ENCODE results near the gene TAF3. TPM values are rescaled to one million over a fixed set of nuclear protein-coding genes. Genes with fewer than 3 reads are reported as not detected.
A peak's percentile ranks its signal among the peaks of the same experiment; 100 is the strongest.

TAF3 gene
- polyA plus RNA-seq, 3 donors from 2014 or later, result 3.5 to 13.2 (median 5.5) TPM

GRCh38 chr10:8056871-8057331 lies 238.6 kb downstream of the TAF3 start:
- H3K27ac Mint-ChIP-seq, result peak overlapping the region; percentile 88 to 99 (median 95)
- peaks cover 72% of the 10 kb centered on the region in 2 donors for H3K4me1 Mint-ChIP-seq
- DNase-seq, result peak; percentile 59 to 65 (median 63)
- H3K27me3 Mint-ChIP-seq (ENCODE audit: low read depth in 3 of 3), result peaks cover 34 to 61% (median 57%) of the 10 kb centered on the region in 3 donors
- peaks cover 0 to 9% (median 8%) of the 10 kb centered on the region in 3 donors for H3K36me3 Mint-ChIP-seq
- peaks cover 0 to 4% (median 0%) of the 10 kb centered on the region in 6 donors for H3K9me3 Mint-ChIP-seq
- peak overlapping the region; percentile 95 to 100 (median 96) for H3K4me3 Mint-ChIP-seq

GRCh38 chr10:8057636-8058273 lies 239.4 kb downstream of the TAF3 start:
- H3K36me3 Mint-ChIP-seq, result peaks cover 0 to 9% (median 8%) of the 10 kb centered on the region in 3 donors
- H3K27me3 Mint-ChIP-seq (ENCODE audit: low read depth in 3 of 3), result peaks cover 26 to 54% (median 52%) of the 10 kb centered on the region in 3 donors
- H3K27ac Mint-ChIP-seq, result peak overlapping the region; percentile 88 to 99 (median 95)
- peak overlapping the region; percentile 95 to 100 (median 96) for H3K4me3 Mint-ChIP-seq
- peaks cover 0 to 4% (median 0%) of the 10 kb centered on the region in 6 donors for H3K9me3 Mint-ChIP-seq
- DNase-seq, result no peak
- H3K4me1 Mint-ChIP-seq, result peaks cover 72 to 75% of the 10 kb centered on the region in 2 donors

GRCh38 chr10:8058274-8059111 lies 240.2 kb downstream of the TAF3 start:
- Mint-ChIP-seq H3K4me3 (peak overlapping the region; percentile 81 to 100 (median 89)), H3K27ac (peak overlapping the region; percentile 92 to 99 (median 98)), H3K4me1 (peaks cover 73 to 77% of the 10 kb centered on the region in 2 donors), H3K27me3 (ENCODE audit: low read depth in 3 of 3) (peaks cover 20 to 48% (median 46%) of the 10 kb centered on the region in 3 donors), H3K36me3 (peaks cover 4 to 16% (median 8%) of the 10 kb centered on the region in 3 donors), H3K9me3 (peaks cover 0 to 4% (median 0%) of the 10 kb centered on the region in 6 donors)
- DNase-seq, result no peak

- Mint-ChIP-seq H3K4me3 (peak overlapping the region; percentile 81 to 100 (median 88)), H3K4me1 (peaks cover 74 to 78% of the 10 kb centered on the region in 2 donors), H3K27me3 (ENCODE audit: low read depth in 3 of 3) (peaks cover 18 to 41% (median 39%) of the 10 kb centered on the region in 3 donors), H3K27ac (peak overlapping the region; percentile 92 to 99 (median 98)), H3K36me3 (peaks cover 7 to 25% (median 8%) of the 10 kb centered on the region in 3 donors), H3K9me3 (peaks cover 0 to 4% (median 0%) of the 10 kb centered on the region in 6 donors)
- DNase-seq, result no peak
These were observed 241.1 kb downstream of the TAF3 start for GRCh38 chr10:8059191-8059936.

GRCh38 chr10:8060010-8060703 lies 241.9 kb downstream of the TAF3 start:
- H3K36me3 Mint-ChIP-seq, result peaks cover 8 to 30% (median 10%) of the 10 kb centered on the region in 3 donors
- H3K4me3 Mint-ChIP-seq, result peak overlapping the region; percentile 81 to 100 (median 88)
- DNase-seq, result peak; percentile 60 to 64 (median 62)
- H3K27ac Mint-ChIP-seq, result peak overlapping the region; percentile 92 to 99 (median 98)
- H3K4me1 Mint-ChIP-seq, result peaks cover 79 to 82% of the 10 kb centered on the region in 2 donors
- peaks cover 0 to 4% (median 0%) of the 10 kb centered on the region in 6 donors for H3K9me3 Mint-ChIP-seq
- peaks cover 13 to 35% (median 34%) of the 10 kb centered on the region in 3 donors for H3K27me3 Mint-ChIP-seq (ENCODE audit: low read depth in 3 of 3)

GRCh38 chr10:8060704-8061121 lies 242.4 kb downstream of the TAF3 start:
- peaks cover 11 to 34% (median 13%) of the 10 kb centered on the region in 3 donors for H3K36me3 Mint-ChIP-seq
- peak overlapping the region; percentile 81 to 100 (median 88) for H3K4me3 Mint-ChIP-seq
- peaks cover 84 to 86% of the 10 kb centered on the region in 2 donors for H3K4me1 Mint-ChIP-seq
- DNase-seq, result no peak
- peak overlapping the region; percentile 92 to 99 (median 98) for H3K27ac Mint-ChIP-seq
- H3K27me3 Mint-ChIP-seq (ENCODE audit: low read depth in 3 of 3), result peaks cover 12 to 33% (median 32%) of the 10 kb centered on the region in 3 donors
- peaks cover 0 to 4% (median 0%) of the 10 kb centered on the region in 6 donors for H3K9me3 Mint-ChIP-seq

- Mint-ChIP-seq H3K27me3 (ENCODE audit: low read depth in 3 of 3) (peaks cover 14 to 39% (median 31%) of the 10 kb centered on the region in 3 donors), H3K4me3 (peak overlapping the region; percentile 81 to 100 (median 88)), H3K9me3 (peaks cover 0 to 3% (median 0%) of the 10 kb centered on the region in 6 donors), H3K27ac (peak overlapping the region; percentile 92 to 99 (median 98)), H3K36me3 (peaks cover 20 to 42% (median 22%) of the 10 kb centered on the region in 3 donors), H3K4me1 (peaks cover 89 to 92% of the 10 kb centered on the region in 2 donors)
- peak; percentile 82 to 84 (median 84) for DNase-seq
These were observed 243.2 kb downstream of the TAF3 start for GRCh38 chr10:8061274-8062211.

GRCh38 chr10:8063128-8063908 lies 245.0 kb downstream of the TAF3 start:
- Mint-ChIP-seq H3K36me3 (peaks cover 27 to 56% (median 31%) of the 10 kb centered on the region in 3 donors), H3K4me1 (peaks cover 89 to 91% of the 10 kb centered on the region in 2 donors), H3K27me3 (ENCODE audit: low read depth in 3 of 3) (peaks cover 14 to 35% (median 27%) of the 10 kb centered on the region in 3 donors), H3K4me3 (peak overlapping the region; percentile 81 to 100 (median 88)), H3K9me3 (no peaks in the 10 kb centered on the region), H3K27ac (peak overlapping the region; percentile 92 to 99 (median 98))
- no peak for DNase-seq

- peaks cover 27 to 59% (median 31%) of the 10 kb centered on the region in 3 donors for H3K36me3 Mint-ChIP-seq
- H3K9me3 Mint-ChIP-seq, result no peaks in the 10 kb centered on the region
- H3K27ac Mint-ChIP-seq, result peak overlapping the region; percentile 76 to 99 (median 88)
- H3K4me3 Mint-ChIP-seq, result peak overlapping the region in 1 of 5 donors; percentile 58
- peaks cover 88 to 95% of the 10 kb centered on the region in 2 donors for H3K4me1 Mint-ChIP-seq
- peaks cover 14 to 35% (median 27%) of the 10 kb centered on the region in 3 donors for H3K27me3 Mint-ChIP-seq (ENCODE audit: low read depth in 3 of 3)
- DNase-seq, result no peak
These were observed 245.6 kb downstream of the TAF3 start for GRCh38 chr10:8063935-8064334.

- H3K36me3 Mint-ChIP-seq, result peaks cover 31 to 64% (median 35%) of the 10 kb centered on the region in 3 donors
- DNase-seq, result no peak
- no peaks in the 10 kb centered on the region for H3K9me3 Mint-ChIP-seq
- peaks cover 14 to 38% (median 28%) of the 10 kb centered on the region in 3 donors for H3K27me3 Mint-ChIP-seq (ENCODE audit: low read depth in 3 of 3)
- peak overlapping the region; percentile 64 to 99 (median 82) for H3K27ac Mint-ChIP-seq
- H3K4me1 Mint-ChIP-seq, result peaks cover 87 to 95% of the 10 kb centered on the region in 2 donors
- H3K4me3 Mint-ChIP-seq, result peak overlapping the region in 2 of 5 donors; percentile 21 to 58
These were observed 246.1 kb downstream of the TAF3 start for GRCh38 chr10:8064436-8064835.

- Mint-ChIP-seq H3K36me3 (peaks cover 31 to 66% (median 32%) of the 10 kb centered on the region in 3 donors), H3K27me3 (ENCODE audit: low read depth in 3 of 3) (peaks cover 9 to 32% (median 21%) of the 10 kb centered on the region in 3 donors), H3K4me1 (peaks cover 80 to 95% of the 10 kb centered on the region in 2 donors), H3K4me3 (peak overlapping the region; percentile 1 to 71 (median 60)), H3K9me3 (no peaks in the 10 kb centered on the region), H3K27ac (peak overlapping the region; percentile 70 to 84 (median 74))
- DNase-seq, result no peak
These were observed 247.3 kb downstream of the TAF3 start for GRCh38 chr10:8065651-8066050.

Measured in immature natural killer cell (primary cell).